ENCODE measurements around the gene STAU1.
"Not testable (repeated sequence)": the region's sequence is repeated elsewhere in the genome, so short reads cannot be mapped to it uniquely, and the experiment has no call there.

STAU1 gene

DNA sequence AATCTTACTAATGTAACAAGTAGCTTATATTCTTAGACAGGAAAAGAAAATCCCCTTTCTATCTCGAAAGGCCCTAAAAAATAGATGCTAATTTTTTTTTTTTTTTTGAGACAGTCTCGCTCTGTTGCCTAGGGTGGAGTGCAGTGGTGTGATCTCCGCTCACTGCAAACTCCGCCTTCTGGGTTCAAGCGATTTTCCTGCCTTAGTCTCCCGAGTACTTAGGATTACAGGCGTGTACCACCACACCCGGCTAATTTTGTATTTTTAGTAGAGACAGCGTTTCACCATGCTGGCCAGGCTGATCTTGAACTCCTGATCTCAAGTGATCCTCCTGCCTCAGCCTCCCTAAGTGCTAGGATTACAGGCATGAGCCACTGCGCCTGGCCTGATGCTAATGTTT lies 19.3 kb downstream of the STAU1 start:
- H3K9ac ChIP-seq (ENCODE audit: low read depth in 1 of 2, low read length in 2 of 2); H3K27me3 ChIP-seq (ENCODE audit: control insufficient read depth in 2 of 2, insufficient read depth in 2 of 2, low read length in 2 of 2); H3K4me3 ChIP-seq (ENCODE audit: low read length in 2 of 2); H3K9me3 ChIP-seq (ENCODE audit: control insufficient read depth in 2 of 2, low read length in 2 of 2); H3K4me1 ChIP-seq (ENCODE audit: control insufficient read depth in 2 of 2, insufficient read depth in 2 of 2, low read length in 2 of 2); H3K27ac ChIP-seq (ENCODE audit: low read depth in 2 of 2, low read length in 2 of 2): not testable (repeated sequence)
- H3K36me3 ChIP-seq (ENCODE audit: control insufficient read depth in 2 of 2, insufficient read depth in 2 of 2, low read length in 2 of 2) = peaks cover 6 to 13% of the 10 kb centered on the region in 2 donors

DNA sequence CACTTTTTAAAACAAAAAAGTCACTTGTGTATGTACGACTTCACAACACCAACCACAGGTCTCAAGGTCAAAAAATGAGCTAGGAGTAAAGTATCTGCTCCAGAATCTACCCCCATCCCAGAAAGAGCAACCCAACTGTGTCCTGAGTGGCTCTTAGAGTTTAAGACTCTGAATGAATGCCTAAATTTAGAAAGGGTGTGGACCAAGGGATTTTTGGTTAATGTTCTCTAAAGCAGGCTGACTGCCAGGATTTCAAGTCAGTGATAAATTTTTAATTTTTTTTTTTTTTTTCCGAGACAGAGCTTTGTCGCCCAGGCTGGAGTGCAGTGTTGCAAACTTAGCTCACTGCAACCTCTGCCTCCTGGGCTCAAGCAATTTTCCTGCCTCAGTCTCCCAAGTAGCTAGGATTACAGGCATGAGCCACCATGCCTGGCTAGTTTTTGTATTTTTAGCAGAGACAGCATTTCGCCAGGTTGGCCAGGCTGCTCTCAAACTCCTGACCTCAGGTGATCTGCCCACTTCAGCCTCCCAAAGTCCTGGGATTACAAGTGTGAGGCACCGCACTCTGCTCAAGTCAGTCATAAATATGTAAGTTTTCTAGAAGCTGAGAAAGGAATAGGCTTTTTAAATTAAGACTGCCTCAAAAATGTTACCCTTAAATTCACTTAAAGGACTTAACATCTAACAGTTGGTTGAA lies 20.2 kb downstream of the STAU1 start:
- no peak overlapping the region for H3K27ac ChIP-seq (ENCODE audit: low read depth in 2 of 2, low read length in 2 of 2)
- H3K9me3 ChIP-seq (ENCODE audit: control insufficient read depth in 2 of 2, low read length in 2 of 2) = no peaks in the 10 kb centered on the region
- no peak overlapping the region for H3K9ac ChIP-seq (ENCODE audit: low read depth in 1 of 2, low read length in 2 of 2)
- H3K4me1 ChIP-seq (ENCODE audit: control insufficient read depth in 2 of 2, insufficient read depth in 2 of 2, low read length in 2 of 2) = peaks cover 2 to 3% of the 10 kb centered on the region in 2 donors
- no peaks in the 10 kb centered on the region for H3K27me3 ChIP-seq (ENCODE audit: control insufficient read depth in 2 of 2, insufficient read depth in 2 of 2, low read length in 2 of 2)
- H3K4me3 ChIP-seq (ENCODE audit: low read length in 2 of 2) = no peak overlapping the region
- peaks cover 7 to 8% of the 10 kb centered on the region in 2 donors for H3K36me3 ChIP-seq (ENCODE audit: control insufficient read depth in 2 of 2, insufficient read depth in 2 of 2, low read length in 2 of 2)

- no peak overlapping the region for H3K4me3 ChIP-seq (ENCODE audit: low read length in 2 of 2)
- no peaks in the 10 kb centered on the region for H3K9me3 ChIP-seq (ENCODE audit: control insufficient read depth in 2 of 2, low read length in 2 of 2)
- H3K27ac ChIP-seq (ENCODE audit: low read depth in 2 of 2, low read length in 2 of 2) = peak overlapping the region in 1 of 2 donors; percentile 35
- H3K4me1 ChIP-seq (ENCODE audit: control insufficient read depth in 2 of 2, insufficient read depth in 2 of 2, low read length in 2 of 2) = peaks cover 3 to 4% of the 10 kb centered on the region in 2 donors
- no peak overlapping the region for H3K9ac ChIP-seq (ENCODE audit: low read depth in 1 of 2, low read length in 2 of 2)
- H3K27me3 ChIP-seq (ENCODE audit: control insufficient read depth in 2 of 2, insufficient read depth in 2 of 2, low read length in 2 of 2) = no peaks in the 10 kb centered on the region
- H3K36me3 ChIP-seq (ENCODE audit: control insufficient read depth in 2 of 2, insufficient read depth in 2 of 2, low read length in 2 of 2) = peaks cover under 1 to 5% of the 10 kb centered on the region in 2 donors
These were observed 21.3 kb downstream of the STAU1 start for GRCh38 chr20:49166534-49167449.

DNA sequence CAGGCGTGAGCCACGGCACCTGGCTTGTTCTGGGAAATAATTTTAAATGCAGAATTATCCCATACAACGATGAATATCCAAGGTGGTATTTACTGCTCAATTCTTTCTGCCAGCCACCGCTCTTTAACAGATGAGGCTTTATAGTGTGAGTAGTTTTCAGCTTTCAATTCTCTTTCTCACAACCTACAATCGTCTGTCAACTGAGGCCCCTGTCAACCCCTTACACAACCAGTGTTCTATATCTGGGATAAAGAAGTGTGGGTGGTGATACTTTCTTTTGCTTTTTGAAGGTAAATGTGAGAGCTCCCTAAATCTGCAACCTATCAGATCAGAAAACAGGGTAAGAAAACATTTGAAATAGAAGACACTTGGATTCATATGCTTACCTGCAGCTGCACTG lies 22.5 kb downstream of the STAU1 start:
- H3K4me3 ChIP-seq (ENCODE audit: low read length in 2 of 2) = no peak overlapping the region
- no peak overlapping the region for H3K9ac ChIP-seq (ENCODE audit: low read depth in 1 of 2, low read length in 2 of 2)
- H3K4me1 ChIP-seq (ENCODE audit: control insufficient read depth in 2 of 2, insufficient read depth in 2 of 2, low read length in 2 of 2) = peaks cover 6 to 9% of the 10 kb centered on the region in 2 donors
- H3K27me3 ChIP-seq (ENCODE audit: control insufficient read depth in 2 of 2, insufficient read depth in 2 of 2, low read length in 2 of 2) = no peaks in the 10 kb centered on the region
- no peaks in the 10 kb centered on the region for H3K9me3 ChIP-seq (ENCODE audit: control insufficient read depth in 2 of 2, low read length in 2 of 2)
- no peak overlapping the region for H3K27ac ChIP-seq (ENCODE audit: low read depth in 2 of 2, low read length in 2 of 2)
- peaks cover 0 to 5% of the 10 kb centered on the region in 2 donors for H3K36me3 ChIP-seq (ENCODE audit: control insufficient read depth in 2 of 2, insufficient read depth in 2 of 2, low read length in 2 of 2)

GRCh38 chr20:49163696-49164095 lies 24.4 kb downstream of the STAU1 start:
- H3K36me3 ChIP-seq (ENCODE audit: control insufficient read depth in 2 of 2, insufficient read depth in 2 of 2, low read length in 2 of 2) = peaks cover 3 to 5% of the 10 kb centered on the region in 2 donors
- H3K9me3 ChIP-seq (ENCODE audit: control insufficient read depth in 2 of 2, low read length in 2 of 2) = no peaks in the 10 kb centered on the region
- H3K27me3 ChIP-seq (ENCODE audit: control insufficient read depth in 2 of 2, insufficient read depth in 2 of 2, low read length in 2 of 2) = no peaks in the 10 kb centered on the region
- H3K4me1 ChIP-seq (ENCODE audit: control insufficient read depth in 2 of 2, insufficient read depth in 2 of 2, low read length in 2 of 2) = peaks cover 6 to 9% of the 10 kb centered on the region in 2 donors
- H3K4me3 ChIP-seq (ENCODE audit: low read length in 2 of 2) = no peak overlapping the region
- H3K27ac ChIP-seq (ENCODE audit: low read depth in 2 of 2, low read length in 2 of 2) = no peak overlapping the region
- no peak overlapping the region for H3K9ac ChIP-seq (ENCODE audit: low read depth in 1 of 2, low read length in 2 of 2)

DNA sequence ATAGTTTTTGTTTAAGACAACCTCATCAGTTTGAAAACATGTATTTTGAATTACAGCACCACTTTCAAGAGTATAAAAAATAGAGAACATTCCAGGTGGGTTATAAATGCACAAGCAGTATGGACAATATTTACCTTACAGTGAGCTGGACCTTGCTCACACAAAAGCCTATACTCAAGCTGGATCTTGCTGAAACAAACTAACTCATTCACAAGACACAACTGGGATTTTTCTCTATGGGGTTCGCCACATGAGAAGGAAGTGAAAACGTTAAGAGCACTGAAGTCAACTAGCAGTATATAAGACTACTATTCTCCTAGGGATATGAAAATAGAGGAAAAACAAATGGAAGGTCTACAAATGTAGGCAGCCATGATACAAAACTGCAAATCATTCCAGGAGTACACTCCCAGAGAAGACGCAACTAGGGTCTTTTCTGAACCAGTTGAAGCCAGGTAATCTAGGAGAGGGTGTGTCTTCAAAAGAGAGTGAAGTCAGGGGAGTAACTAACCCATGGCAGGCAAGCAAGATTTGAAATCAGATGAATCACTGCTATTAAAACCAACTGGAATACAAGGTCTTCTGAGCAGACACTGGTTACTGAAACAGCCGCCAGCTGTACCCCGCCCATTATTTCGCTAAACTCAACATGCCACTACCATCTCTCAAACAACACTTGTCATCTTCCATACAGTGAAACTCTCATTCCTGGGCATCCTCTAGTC lies 26.5 kb downstream of the STAU1 start:
- H3K36me3 ChIP-seq (ENCODE audit: control insufficient read depth in 2 of 2, insufficient read depth in 2 of 2, low read length in 2 of 2) = peaks cover 5 to 6% of the 10 kb centered on the region in 2 donors
- no peaks in the 10 kb centered on the region for H3K9me3 ChIP-seq (ENCODE audit: control insufficient read depth in 2 of 2, low read length in 2 of 2)
- H3K9ac ChIP-seq (ENCODE audit: low read depth in 1 of 2, low read length in 2 of 2) = peak overlapping the region in 1 of 2 donors; percentile 29
- H3K27ac ChIP-seq (ENCODE audit: low read depth in 2 of 2, low read length in 2 of 2) = peak overlapping the region in 1 of 2 donors; percentile 53
- H3K4me3 ChIP-seq (ENCODE audit: low read length in 2 of 2) = no peak overlapping the region
- no peaks in the 10 kb centered on the region for H3K27me3 ChIP-seq (ENCODE audit: control insufficient read depth in 2 of 2, insufficient read depth in 2 of 2, low read length in 2 of 2)
- H3K4me1 ChIP-seq (ENCODE audit: control insufficient read depth in 2 of 2, insufficient read depth in 2 of 2, low read length in 2 of 2) = peaks cover 4 to 6% of the 10 kb centered on the region in 2 donors

- peaks cover 6 to 7% of the 10 kb centered on the region in 2 donors for H3K36me3 ChIP-seq (ENCODE audit: control insufficient read depth in 2 of 2, insufficient read depth in 2 of 2, low read length in 2 of 2)
- H3K9me3 ChIP-seq (ENCODE audit: control insufficient read depth in 2 of 2, low read length in 2 of 2) = no peaks in the 10 kb centered on the region
- no peak overlapping the region for H3K9ac ChIP-seq (ENCODE audit: low read depth in 1 of 2, low read length in 2 of 2)
These were observed 27.8 kb downstream of the STAU1 start for GRCh38 chr20:49160057-49160929.

DNA sequence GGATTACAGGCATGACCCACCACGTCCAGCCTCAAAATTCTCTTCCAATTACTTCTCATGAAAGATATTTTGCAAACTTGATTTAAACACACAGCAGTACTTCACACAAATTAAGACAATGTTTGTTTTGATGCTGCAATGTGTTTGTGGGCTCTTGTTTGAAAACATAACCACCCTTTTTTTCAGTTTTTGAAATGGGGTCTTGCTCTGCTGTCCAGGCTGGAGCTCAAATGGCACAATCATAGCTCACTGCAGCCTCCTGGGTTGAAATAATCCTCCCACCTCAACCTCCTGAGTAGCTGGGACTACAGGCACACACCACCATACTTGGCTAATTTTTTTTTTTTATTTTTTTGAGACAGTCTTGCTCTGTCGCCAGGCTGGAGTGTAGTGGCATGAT lies 31.0 kb downstream of the STAU1 start:
- H3K36me3 ChIP-seq (ENCODE audit: control insufficient read depth in 2 of 2, insufficient read depth in 2 of 2, low read length in 2 of 2) = peaks cover 6 to 10% of the 10 kb centered on the region in 2 donors
- H3K27ac ChIP-seq (ENCODE audit: low read depth in 2 of 2, low read length in 2 of 2) = no peak overlapping the region

More at GRCh38 chr20:49160057-49160929, 27.8 kb downstream of the STAU1 start:
- peaks cover 4 to 6% of the 10 kb centered on the region in 2 donors for H3K4me1 ChIP-seq (ENCODE audit: control insufficient read depth in 2 of 2, insufficient read depth in 2 of 2, low read length in 2 of 2)
- H3K27me3 ChIP-seq (ENCODE audit: control insufficient read depth in 2 of 2, insufficient read depth in 2 of 2, low read length in 2 of 2) = no peaks in the 10 kb centered on the region
- no peak overlapping the region for H3K27ac ChIP-seq (ENCODE audit: low read depth in 2 of 2, low read length in 2 of 2)
- no peak overlapping the region for H3K4me3 ChIP-seq (ENCODE audit: low read length in 2 of 2)

GRCh38 chr20:49156481-49156880 lies 31.7 kb downstream of the STAU1 start:
- Histone ChIP-seq H3K9me3 (ENCODE audit: control insufficient read depth in 2 of 2, low read length in 2 of 2) (no peaks in the 10 kb centered on the region), H3K27me3 (ENCODE audit: control insufficient read depth in 2 of 2, insufficient read depth in 2 of 2, low read length in 2 of 2) (no peaks in the 10 kb centered on the region), H3K36me3 (ENCODE audit: control insufficient read depth in 2 of 2, insufficient read depth in 2 of 2, low read length in 2 of 2) (peaks cover 9 to 12% of the 10 kb centered on the region in 2 donors), H3K4me3 (ENCODE audit: low read length in 2 of 2) (no peak overlapping the region), H3K9ac (ENCODE audit: low read depth in 1 of 2, low read length in 2 of 2) (no peak overlapping the region), H3K4me1 (ENCODE audit: control insufficient read depth in 2 of 2, insufficient read depth in 2 of 2, low read length in 2 of 2) (peaks cover 0 to 2% of the 10 kb centered on the region in 2 donors), H3K27ac (ENCODE audit: low read depth in 2 of 2, low read length in 2 of 2) (no peak overlapping the region)

More for the DNA sequence above, 31.0 kb downstream of the STAU1 start:
- H3K4me1 ChIP-seq (ENCODE audit: control insufficient read depth in 2 of 2, insufficient read depth in 2 of 2, low read length in 2 of 2) = peaks cover 4 to 6% of the 10 kb centered on the region in 2 donors
- no peaks in the 10 kb centered on the region for H3K9me3 ChIP-seq (ENCODE audit: control insufficient read depth in 2 of 2, low read length in 2 of 2)
- H3K9ac ChIP-seq (ENCODE audit: low read depth in 1 of 2, low read length in 2 of 2) = no peak overlapping the region
- H3K27me3 ChIP-seq (ENCODE audit: control insufficient read depth in 2 of 2, insufficient read depth in 2 of 2, low read length in 2 of 2) = no peaks in the 10 kb centered on the region
- H3K4me3 ChIP-seq (ENCODE audit: low read length in 2 of 2) = no peak overlapping the region
